Activated effector memory CD4-positive, alpha-beta T cell treated with anti-CD3 and anti-CD28 coated beads, Interleukin-2, amount 50 U/mL, for 16 hours (primary cell): ENCODE data around the gene TSPAN15.
"Not testable (repeated sequence)": the region's sequence is repeated elsewhere in the genome, so short reads cannot be mapped to it uniquely, and the experiment has no call there.

Source experiments
- DNase-seq: peaks from one replicate; pipeline ENCODE4 v3.0.0-alpha.2; 2020

The TSPAN15 gene

DNA sequence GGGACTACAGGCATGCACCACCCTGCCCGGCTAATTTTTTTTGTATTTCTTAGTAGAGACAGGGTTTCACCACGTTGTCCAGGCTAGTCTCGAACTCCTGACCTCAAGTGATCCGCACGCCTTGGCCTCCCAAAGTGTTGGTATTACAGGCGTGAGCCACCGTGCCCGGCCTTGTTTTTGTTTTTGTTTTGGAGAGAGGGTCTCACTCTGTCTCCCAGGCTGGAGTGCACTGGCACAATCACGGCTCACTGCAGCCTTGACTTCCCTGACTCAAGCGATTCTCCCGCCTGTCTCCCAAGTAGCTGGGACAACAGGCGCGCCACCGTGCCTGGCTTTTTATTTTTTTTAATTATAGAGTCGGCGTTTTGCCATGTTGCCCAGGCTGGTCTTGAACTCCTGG lies 870 bp upstream of the TSPAN15 start:
- DNase-seq: not testable (repeated sequence)

GRCh38 chr10:69451784-69452251 lies 553 bp downstream of the TSPAN15 start:
- no peak for DNase-seq

- DNase-seq: no peak
Observed at GRCh38 chr10:69452676-69453415, 1.6 kb downstream of the TSPAN15 start.

DNA sequence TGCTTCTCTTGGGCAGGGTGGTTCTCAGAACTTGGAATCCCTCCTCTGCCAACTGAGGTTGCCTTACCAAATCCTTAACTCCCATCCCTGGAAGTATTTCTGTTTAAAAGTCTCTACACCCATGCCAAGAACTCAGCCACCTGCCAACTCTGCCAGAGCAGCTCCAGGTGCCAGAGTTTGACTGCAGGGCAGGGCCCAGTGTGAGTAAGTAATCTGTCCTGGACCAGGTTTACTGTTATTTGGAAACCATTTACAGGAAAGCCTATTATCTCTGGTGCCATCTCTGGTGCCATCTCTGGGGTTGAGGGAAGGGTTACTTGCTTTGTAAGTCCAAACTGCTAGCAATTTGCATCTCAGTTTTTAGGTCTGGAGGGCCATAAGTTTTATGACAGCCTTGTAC lies 2.5 kb downstream of the TSPAN15 start:
- DNase-seq: no peak

DNA sequence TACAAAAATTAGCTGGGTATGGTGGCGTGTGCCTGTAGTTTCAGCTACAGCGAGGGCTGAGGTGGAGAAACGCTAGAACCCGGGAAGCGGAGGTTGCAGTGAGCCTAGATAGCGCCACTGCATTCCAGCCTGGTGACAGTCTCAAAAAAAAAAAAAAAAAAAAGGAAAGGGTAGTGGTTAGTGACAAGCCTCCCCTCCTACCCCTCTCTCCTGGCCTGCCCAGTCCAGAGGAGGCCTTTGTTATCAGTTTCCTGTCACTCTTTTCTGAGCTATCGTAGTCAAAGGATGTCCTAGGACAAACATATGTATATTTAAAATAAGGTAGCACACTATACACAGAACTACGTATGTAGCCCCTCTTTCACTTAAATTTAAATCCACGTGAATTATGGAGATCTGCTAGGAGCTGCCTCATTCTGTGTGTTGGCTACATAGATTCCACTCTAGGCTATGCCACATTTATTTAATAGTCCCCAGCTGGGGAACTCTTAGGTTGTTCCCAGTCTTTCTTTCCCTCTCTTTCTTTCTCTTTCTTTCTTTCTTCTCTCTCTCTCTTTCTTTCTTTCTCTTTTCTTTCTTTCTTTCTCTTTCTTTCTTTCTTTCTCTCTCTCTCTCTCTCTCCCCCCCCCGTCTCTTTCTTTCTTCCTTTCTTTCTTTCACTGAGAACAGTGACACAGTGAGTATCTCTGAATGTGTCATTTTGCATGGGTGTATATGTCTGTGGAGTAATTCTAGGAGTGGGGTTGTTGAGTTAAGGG lies 3.9 kb downstream of the TSPAN15 start:
- no peak for DNase-seq

GRCh38 chr10:69456880-69457693 lies 5.8 kb downstream of the TSPAN15 start:
- no peak for DNase-seq

DNA sequence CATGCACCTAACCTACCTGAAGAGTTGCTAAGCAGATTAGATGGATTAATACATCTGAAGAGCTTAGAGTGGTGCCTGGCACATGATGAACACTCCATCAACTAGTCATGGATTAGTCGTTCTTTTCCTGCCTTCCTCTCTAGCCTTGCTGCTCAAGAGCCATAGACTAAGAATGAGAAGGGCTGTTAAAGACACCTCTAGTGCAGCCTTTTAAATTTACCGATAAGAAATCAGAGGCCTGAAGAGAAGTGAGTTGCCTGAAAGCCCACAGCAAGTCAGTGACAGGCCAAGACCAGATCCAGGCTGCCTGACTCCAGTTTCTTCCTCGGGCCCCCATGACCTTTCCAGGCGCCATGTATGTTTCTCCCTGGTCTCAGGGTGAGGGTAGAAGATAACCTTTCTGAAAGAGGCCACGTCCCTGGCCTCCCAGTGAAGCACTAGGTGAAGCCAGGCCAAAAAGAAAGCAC lies 6.5 kb downstream of the TSPAN15 start:
- no peak for DNase-seq

DNA sequence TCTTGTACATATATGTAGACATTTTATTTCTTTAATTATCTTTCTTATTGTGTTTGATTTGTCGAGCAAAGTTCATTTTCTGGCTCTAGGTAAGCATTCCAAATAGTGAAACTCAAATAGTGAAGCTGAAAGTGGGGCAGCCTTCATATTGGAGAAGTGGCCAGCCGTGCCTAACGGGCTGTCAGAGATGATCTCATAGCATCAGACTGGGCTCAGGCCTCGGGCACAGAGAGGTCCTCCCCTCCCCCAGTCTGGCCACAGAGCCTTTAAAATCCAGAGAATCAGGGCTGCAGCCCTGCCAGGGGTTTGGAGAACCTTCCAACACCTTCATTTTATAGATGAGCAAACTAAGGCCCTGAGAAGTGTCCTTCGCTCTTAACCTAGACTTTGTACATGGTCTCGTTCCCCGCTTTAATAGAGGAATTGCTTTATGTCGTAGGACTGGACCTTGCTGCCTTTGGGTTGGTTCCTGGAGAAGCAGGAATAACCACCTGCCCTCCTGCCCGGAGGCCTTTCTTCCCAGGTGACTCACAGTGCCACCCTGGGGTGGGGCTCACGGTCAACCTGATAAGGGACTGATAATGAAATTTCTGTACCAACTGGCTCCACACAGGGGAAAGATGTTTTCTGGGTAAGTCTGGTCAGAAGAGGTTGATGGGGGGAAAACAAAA lies 7.3 kb downstream of the TSPAN15 start:
- no peak for DNase-seq

- no peak for DNase-seq
Observed at GRCh38 chr10:69459101-69459790, 8.0 kb downstream of the TSPAN15 start.

DNA sequence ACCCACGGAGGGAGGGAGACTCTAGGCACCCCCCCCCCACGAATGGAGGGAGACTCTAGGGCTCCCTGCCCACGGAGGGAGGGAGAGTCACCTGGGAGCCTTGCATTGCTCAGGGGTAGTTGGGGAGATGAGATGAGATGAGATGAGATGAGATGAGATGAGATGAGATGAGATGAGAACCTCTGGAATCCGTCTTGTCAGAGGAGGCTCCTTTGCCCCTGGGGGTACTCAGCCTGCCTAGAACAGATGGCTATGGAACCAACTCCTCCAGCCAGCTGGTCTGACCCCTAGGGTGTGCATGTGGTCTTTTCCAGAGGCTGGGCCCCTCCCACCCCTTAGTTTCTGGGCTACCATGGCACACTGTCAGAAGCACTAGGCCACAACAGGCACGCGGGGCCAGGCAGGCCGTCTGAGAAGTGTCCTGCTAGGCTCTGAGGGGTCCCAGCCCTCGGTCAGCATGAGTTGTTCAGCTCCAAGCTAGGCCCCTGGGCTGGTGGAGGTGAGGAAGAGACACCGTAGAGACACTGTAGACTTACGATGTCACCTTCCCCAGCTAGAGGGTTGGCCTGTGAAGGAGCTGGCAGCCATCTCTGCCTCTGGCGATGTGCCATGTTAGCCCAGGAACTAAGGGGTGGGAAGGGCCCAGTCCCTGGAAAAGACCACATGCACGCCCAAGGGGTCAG lies 8.8 kb downstream of the TSPAN15 start:
- no peak for DNase-seq

- DNase-seq: no peak
Observed at GRCh38 chr10:69460576-69461242, 9.4 kb downstream of the TSPAN15 start.

DNA sequence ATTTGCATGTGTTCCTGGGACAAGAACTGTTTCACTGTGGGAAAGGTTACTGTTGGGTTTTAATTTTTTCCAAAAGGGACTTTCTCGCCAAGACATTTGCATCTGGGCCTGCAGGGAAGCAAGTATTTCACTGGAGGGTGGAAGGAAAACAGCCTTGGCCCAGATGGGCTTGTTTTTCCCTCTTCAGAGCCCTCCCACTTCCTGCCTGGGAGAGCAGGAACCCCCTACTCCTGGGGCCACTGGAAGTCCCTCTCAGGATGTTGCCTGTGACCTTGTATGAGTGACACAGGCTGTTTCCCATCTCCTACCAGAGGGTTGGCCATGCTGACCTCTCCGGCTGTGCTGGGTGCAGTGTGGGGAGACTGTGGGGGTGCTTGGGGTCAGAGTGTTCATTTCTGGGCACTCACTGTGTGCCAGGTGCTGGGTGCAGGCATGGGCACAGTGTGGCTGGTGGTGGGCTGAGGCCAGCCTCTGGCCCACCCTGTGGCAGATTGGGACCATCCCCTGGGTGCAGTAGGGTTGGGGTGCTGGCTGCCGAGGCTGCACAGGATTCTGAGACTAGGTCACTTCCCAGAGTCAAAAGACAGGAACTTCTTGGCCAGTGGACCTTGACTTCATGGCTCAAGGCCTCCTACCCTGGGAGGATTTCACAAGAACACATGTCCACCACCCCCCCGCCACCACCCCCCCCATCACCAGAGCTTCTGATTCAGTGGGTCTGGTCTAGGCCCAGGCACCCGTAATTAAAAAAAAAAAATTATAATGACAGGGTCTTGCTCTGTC lies 10.2 kb downstream of the TSPAN15 start:
- no peak for DNase-seq

DNA sequence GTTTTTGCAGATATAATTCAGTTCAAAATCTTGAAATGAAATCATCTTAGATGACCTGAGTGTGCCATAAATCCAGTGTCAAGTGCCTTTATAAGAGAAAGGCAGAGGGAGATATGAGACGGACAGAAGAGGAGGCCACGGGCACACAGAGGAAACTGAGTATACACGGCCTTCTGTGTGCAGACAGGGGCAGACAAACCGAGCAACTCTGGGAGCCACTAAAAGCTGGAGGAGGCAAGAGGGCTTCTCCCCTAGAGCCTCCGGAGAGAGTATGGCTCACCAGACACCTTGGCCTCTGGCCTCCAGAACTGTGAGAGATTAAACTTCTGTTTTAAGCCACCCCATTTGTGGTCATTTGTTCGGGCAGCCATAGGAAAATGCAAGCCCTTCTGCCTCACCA lies 12.6 kb downstream of the TSPAN15 start:
- no peak for DNase-seq

GRCh38 chr10:69464401-69464800 lies 13.1 kb downstream of the TSPAN15 start:
- DNase-seq: no peak

DNA sequence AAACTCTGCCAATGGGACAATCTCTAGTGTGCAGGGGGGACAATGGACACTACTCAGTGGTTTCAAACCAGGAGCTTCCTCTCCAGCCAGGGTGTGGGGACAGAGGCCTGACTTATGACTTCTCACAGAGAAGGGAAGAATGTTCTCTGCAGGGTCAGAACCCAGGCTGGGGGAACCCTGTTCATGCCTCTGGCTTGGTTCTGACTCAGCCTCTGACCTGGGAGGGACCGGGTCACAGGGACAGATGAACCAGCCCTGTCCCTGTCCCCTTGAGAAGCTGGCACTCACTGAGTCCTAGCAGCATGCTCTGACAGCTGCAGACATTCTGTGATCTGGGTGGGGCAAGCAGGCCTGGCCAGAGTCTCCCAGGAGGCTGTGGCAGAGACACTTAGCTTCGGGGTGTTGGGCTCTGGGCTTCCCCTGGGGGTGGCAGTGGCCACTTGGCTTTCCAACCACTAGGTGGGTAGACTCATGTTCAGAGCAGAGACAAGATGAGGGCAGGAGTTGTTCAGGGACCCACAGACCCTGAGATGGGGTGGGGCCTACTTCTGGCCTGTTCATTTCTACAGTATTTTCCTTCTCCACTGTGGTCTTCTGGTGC lies 13.6 kb downstream of the TSPAN15 start:
- DNase-seq: no peak

GRCh38 chr10:69465457-69466157 lies 14.3 kb downstream of the TSPAN15 start:
- no peak for DNase-seq

DNA sequence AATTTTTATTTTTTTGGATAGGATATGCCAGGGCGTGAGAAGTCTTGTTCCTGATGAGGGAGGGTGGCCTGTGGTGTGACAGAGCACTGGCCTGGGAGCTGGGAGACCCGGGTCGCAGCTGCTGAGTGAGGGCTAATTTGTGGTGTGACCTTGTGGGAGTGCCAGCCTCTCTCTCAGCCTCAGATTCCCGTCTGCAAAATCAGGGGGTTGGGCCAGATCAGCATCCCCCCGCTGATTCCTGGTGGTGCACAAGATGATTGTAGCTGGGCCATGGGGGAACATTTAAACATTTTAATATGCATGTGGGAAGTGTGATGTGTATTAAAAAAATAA lies 14.9 kb downstream of the TSPAN15 start:
- no peak for DNase-seq

DNA sequence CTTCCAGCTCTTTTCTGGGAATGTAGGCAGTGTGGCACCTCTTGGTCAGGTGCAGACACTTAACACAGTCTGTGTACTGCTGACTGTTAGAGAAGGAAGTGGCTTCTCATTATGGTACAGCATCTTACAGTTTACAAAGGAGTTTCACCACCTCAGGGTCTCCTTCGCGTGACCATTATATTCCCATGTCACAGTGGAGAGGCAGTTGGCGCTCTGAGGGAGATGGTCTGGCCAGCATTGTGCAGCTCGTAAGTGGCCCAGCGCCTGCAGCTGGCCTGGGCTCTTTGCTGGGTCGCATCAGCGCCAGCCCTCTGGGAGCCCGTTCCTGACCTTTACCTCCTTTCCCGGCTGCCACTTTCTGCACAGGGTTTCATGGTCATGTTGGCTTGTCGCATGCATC lies 15.4 kb downstream of the TSPAN15 start:
- no peak for DNase-seq
